IMR-90 (cell line): ENCODE measurements around the gene B3GAT1. TPM values are rescaled to one million over a fixed set of nuclear protein-coding genes. Genes with fewer than 3 reads are reported as not detected.

Experiments used
- ATAC-seq: fragments of 200-7000 bp; cut with Tn5 transposase; 2 replicates; pipeline ENCODE4 v1.9.1; 2020; ENCODE audit warnings: low read depth, mild to moderate bottlenecking, moderate library complexity
- BruUV-seq: library from RNA; stranded (reverse); fragments of 400-500 nt; replicated peaks from 2 replicates; lab custom pipeline; 2021; lab: Mats Ljungman, UMichigan
- CTCF ChIA-PET: fragments of 300-600 bp; formaldehyde crosslinking; extraction: SDS; loops from one replicate; lab custom pipeline; 2021; ENCODE audit warnings: antibody characterized with exemption; lab: Yijun Ruan, JAX
- POLR2A ChIA-PET: fragments of 300-600 bp; sonication (Branson Sonifier 250); formaldehyde crosslinking; loops from one replicate; lab custom pipeline; 2022; ENCODE audit warnings: antibody characterized with exemption; ENCODE audit not compliant: unreplicated experiment; lab: Charles Lee
- DNase-seq: peaks from one replicate; pipeline ENCODE4 v3.0.0; 2013
- H2AFZ ChIP-seq: replicated peaks from 2 replicates; pipeline ENCODE3; 2013; ENCODE audit warnings: low read length, mild to moderate bottlenecking; ENCODE audit not compliant: poor library complexity
- H2AK5ac ChIP-seq: 2 replicates; pipeline ENCODE4 v1.6.1; 2013; ENCODE audit warnings: low read depth, low read length, inconsistent platforms
- H2AK9ac ChIP-seq: replicated peaks from 2 replicates; pipeline ENCODE3; 2013; ENCODE audit warnings: mild to moderate bottlenecking, low read depth, low read length, moderate library complexity; ENCODE audit not compliant: poor library complexity
- H2BK120ac ChIP-seq: 2 replicates; pipeline ENCODE4 v1.6.1; 2013; ENCODE audit warnings: low read depth, low read length, inconsistent platforms
- H2BK15ac ChIP-seq: 3 replicates; pipeline ENCODE4 v1.6.1; 2013; ENCODE audit warnings: low read depth, low read length, inconsistent platforms
- H2BK20ac ChIP-seq: 2 replicates; pipeline ENCODE4 v1.6.1; 2013; ENCODE audit warnings: low read depth, mild to moderate bottlenecking, inconsistent platforms, low read length, moderate library complexity
- H2BK5ac ChIP-seq: 2 replicates; pipeline ENCODE4 v1.6.1; 2013; ENCODE audit warnings: mild to moderate bottlenecking, low read depth, low read length, inconsistent platforms; ENCODE audit not compliant: poor library complexity, severe bottlenecking
- H3K14ac ChIP-seq: replicated peaks from 2 replicates; pipeline ENCODE4 v1.6.1; 2013; ENCODE audit warnings: low read depth, low read length, inconsistent platforms
- H3K18ac ChIP-seq: 2 replicates; pipeline ENCODE4 v1.6.1; 2013; ENCODE audit warnings: low read depth, low read length, control low read depth
- H3K23ac ChIP-seq: 2 replicates; pipeline ENCODE4 v1.6.1; 2013; ENCODE audit warnings: low read depth, low read length, inconsistent platforms
- H3K27ac ChIP-seq: 2 replicates; pipeline ENCODE4 v1.5.1; 2013; ENCODE audit warnings: mild to moderate bottlenecking, control low read depth, low read length; ENCODE audit not compliant: insufficient read depth
- H3K27me3 ChIP-seq: 2 replicates; pipeline ENCODE4 v1.6.1; 2013; ENCODE audit warnings: low read length; ENCODE audit not compliant: control insufficient read depth, insufficient read depth
- H3K36me3 ChIP-seq: 2 replicates; pipeline ENCODE4 v1.6.1; 2013; ENCODE audit warnings: low read length, mixed read lengths; ENCODE audit not compliant: control insufficient read depth, insufficient read depth
- H3K4ac ChIP-seq: 2 replicates; pipeline ENCODE4 v1.6.1; 2013; ENCODE audit warnings: low read depth, low read length, inconsistent platforms
- H3K4me1 ChIP-seq: 2 replicates; pipeline ENCODE4 v1.6.1; 2013; ENCODE audit warnings: low read length, mixed read lengths; ENCODE audit not compliant: control insufficient read depth, insufficient read depth
- H3K4me2 ChIP-seq: 2 replicates; pipeline ENCODE4 v1.6.1; 2013; ENCODE audit warnings: low read depth, mild to moderate bottlenecking, control low read depth, low read length, moderate library complexity
- H3K4me3 ChIP-seq: 2 replicates; pipeline ENCODE4 v1.5.1; 2013; ENCODE audit warnings: low read depth, mild to moderate bottlenecking, control low read depth, low read length, moderate library complexity; ENCODE audit not compliant: insufficient read depth
- H3K56ac ChIP-seq: 2 replicates; pipeline ENCODE4 v1.6.1; 2013; ENCODE audit warnings: low read length, inconsistent platforms; ENCODE audit not compliant: insufficient read depth; ENCODE audit errors: extremely low read depth
- H3K79me1 ChIP-seq, 2 experiments: 2 replicates each; pipeline ENCODE4 v1.6.1; 2013; ENCODE audit warnings: low read length in 2 of 2, inconsistent platforms in 1 of 2, low read depth in 1 of 2
- H3K9ac ChIP-seq: 2 replicates; pipeline ENCODE4 v1.6.1; 2013; ENCODE audit warnings: low read depth, low read length, control low read depth
- H3K9me1 ChIP-seq: 2 replicates; pipeline ENCODE4 v1.6.1; 2013; ENCODE audit warnings: low read length, inconsistent platforms; ENCODE audit not compliant: insufficient read depth
- H3K9me3 ChIP-seq: 2 replicates; pipeline ENCODE4 v1.6.1; 2013; ENCODE audit warnings: low read length; ENCODE audit not compliant: control insufficient read depth, insufficient read depth
- H4K20me1 ChIP-seq: 2 replicates; pipeline ENCODE4 v1.6.1; 2013; ENCODE audit warnings: low read length, inconsistent platforms; ENCODE audit not compliant: insufficient read depth
- H4K5ac ChIP-seq: 2 replicates; pipeline ENCODE4 v1.6.1; 2013; ENCODE audit warnings: mild to moderate bottlenecking, low read depth, low read length, control low read depth
- H4K8ac ChIP-seq, 2 experiments: 2 replicates each; pipeline ENCODE4 v1.6.1; 2013; ENCODE audit warnings: low read depth in 2 of 2, low read length in 2 of 2, control low read depth in 1 of 2, inconsistent platforms in 1 of 2
- H4K91ac ChIP-seq: 2 replicates; pipeline ENCODE4 v1.6.1; 2013; ENCODE audit warnings: low read depth, low read length, inconsistent platforms; ENCODE audit not compliant: insufficient read depth
- BHLHE40 ChIP-seq: fragments of 150-350 bp; IDR thresholded peaks from 2 replicates; pipeline ENCODE4 v1.6.1; 2016; ENCODE audit warnings: mild to moderate bottlenecking, low read depth, low read length
- CEBPB ChIP-seq: IDR thresholded peaks from 2 replicates; pipeline ENCODE4 v1.6.1; 2012; ENCODE audit warnings: low read depth, low read length, improper control_type of control experiment
- CHD1 ChIP-seq: IDR thresholded peaks from 2 replicates; pipeline ENCODE4 v1.6.1; 2012; ENCODE audit warnings: low read depth, low read length, improper control_type of control experiment
- FOS ChIP-seq: fragments of 150-350 bp; IDR thresholded peaks from 2 replicates; pipeline ENCODE4 v1.6.1; 2016; ENCODE audit warnings: low read depth, low read length
- MAFK ChIP-seq: IDR thresholded peaks from 2 replicates; pipeline ENCODE4 v1.6.1; 2012; ENCODE audit warnings: low read depth, low read length, improper control_type of control experiment
- MAZ ChIP-seq: IDR thresholded peaks from 2 replicates; pipeline ENCODE4 v1.6.1; 2012; ENCODE audit warnings: low read depth, mild to moderate bottlenecking, low read length, improper control_type of control experiment, moderate library complexity, borderline replicate concordance
- MXI1 ChIP-seq: IDR thresholded peaks from 2 replicates; pipeline ENCODE4 v1.6.1; 2012; ENCODE audit warnings: low read depth, mild to moderate bottlenecking, low read length, moderate library complexity, borderline replicate concordance
- NFE2L2 ChIP-seq: fragments of 150-350 bp; IDR thresholded peaks from 2 replicates; pipeline ENCODE4 v1.6.1; 2016; ENCODE audit warnings: low read depth, mild to moderate bottlenecking, low read length
- POLR2A ChIP-seq: IDR thresholded peaks from 2 replicates; pipeline ENCODE4 v1.6.1; 2012; ENCODE audit warnings: mild to moderate bottlenecking, low read depth, low read length
- RAD21 ChIP-seq: IDR thresholded peaks from 2 replicates; pipeline ENCODE4 v1.6.1; 2012; ENCODE audit warnings: low read length, improper control_type of control experiment
- RCOR1 ChIP-seq: IDR thresholded peaks from 2 replicates; pipeline ENCODE4 v1.6.1; 2012; ENCODE audit warnings: mild to moderate bottlenecking, low read length, improper control_type of control experiment; ENCODE audit not compliant: insufficient replicate concordance
- RFX5 ChIP-seq: IDR thresholded peaks from 2 replicates; pipeline ENCODE4 v1.8.0; 2012; ENCODE audit warnings: low read depth, mild to moderate bottlenecking, low read length, moderate library complexity
- SMC3 ChIP-seq: fragments of 150-350 bp; IDR thresholded peaks from 2 replicates; pipeline ENCODE4 v1.6.1; 2016; ENCODE audit warnings: low read depth, mild to moderate bottlenecking, antibody characterized with exemption, low read length, moderate library complexity
- WGBS, 2 experiments: methylation state at CpG; one replicate each; pipeline versions ENCODE4 v1.1.5 to v1.1.7; 2013; ENCODE audit warnings: missing lambda C conversion rate in 2 of 2; ENCODE audit not compliant: insufficient read length in 1 of 2; ENCODE audit errors: extremely low coverage in 2 of 2; 5-methylcytosine and 5-hydroxymethylcytosine counted together
- dilution Hi-C: fragments of 300-500 bp; cut with HindIII; formaldehyde crosslinking; loops from one replicate; pipeline ENCODE4 v1.14.3; 2018; ENCODE audit warnings: low sequenced_read_pairs; ENCODE audit not compliant: unreplicated experiment
- in situ Hi-C: fragments of 300-500 bp; cut with MboI; formaldehyde crosslinking; loops from 3 replicates; pipeline ENCODE4 v1.14.3; 2019; ENCODE audit warnings: low sequenced_read_pairs, inconsistent platforms, mixed read lengths
- intact Hi-C: fragments of 100-400 bp; cut with micrococcal nuclease; formaldehyde crosslinking; loops from 2 replicates; pipeline ENCODE4 v1.10.0; 2022
- polyA plus RNA-seq, 3 experiments: library from polyadenylated mRNA; depleted of rRNA; stranded (reverse); fragments of >200 nt; gene quantifications; 2 replicates each; pipeline ENCODE4 v1.2.3, GENCODE V29; 2012; ENCODE audit warnings: low replicate concordance in 1 of 3
- total RNA-seq: library from RNA; depleted of rRNA; stranded (reverse); fragments of >200 nt; gene quantifications from 2 replicates; pipeline ENCODE4 v1.2.3, GENCODE V29; 2012
- TF ChIP-seq, protein P1 (sequence below): conservative IDR thresholded peaks from 2 replicates; pipeline ENCODE4 v1.5.1; 2012; ENCODE audit warnings: mild to moderate bottlenecking, low read depth, low read length, improper control_type of control experiment
- TF ChIP-seq, protein P2 (sequence below): fragments of 150-350 bp; IDR thresholded peaks from 2 replicates; pipeline ENCODE4 v1.6.1; 2016; ENCODE audit warnings: low read depth, mild to moderate bottlenecking, low read length, moderate library complexity, borderline replicate concordance
- TF ChIP-seq, protein P3 (sequence below): fragments of 150-350 bp; IDR thresholded peaks from 2 replicates; pipeline ENCODE4 v1.6.1; 2017; ENCODE audit warnings: mild to moderate bottlenecking, antibody characterized with exemption, low read length, low read depth

B3GAT1 gene
- total and polyA plus RNA-seq, 2 of the 4 experiments (the other 2 are of a cell fraction), result not detected

DNA sequence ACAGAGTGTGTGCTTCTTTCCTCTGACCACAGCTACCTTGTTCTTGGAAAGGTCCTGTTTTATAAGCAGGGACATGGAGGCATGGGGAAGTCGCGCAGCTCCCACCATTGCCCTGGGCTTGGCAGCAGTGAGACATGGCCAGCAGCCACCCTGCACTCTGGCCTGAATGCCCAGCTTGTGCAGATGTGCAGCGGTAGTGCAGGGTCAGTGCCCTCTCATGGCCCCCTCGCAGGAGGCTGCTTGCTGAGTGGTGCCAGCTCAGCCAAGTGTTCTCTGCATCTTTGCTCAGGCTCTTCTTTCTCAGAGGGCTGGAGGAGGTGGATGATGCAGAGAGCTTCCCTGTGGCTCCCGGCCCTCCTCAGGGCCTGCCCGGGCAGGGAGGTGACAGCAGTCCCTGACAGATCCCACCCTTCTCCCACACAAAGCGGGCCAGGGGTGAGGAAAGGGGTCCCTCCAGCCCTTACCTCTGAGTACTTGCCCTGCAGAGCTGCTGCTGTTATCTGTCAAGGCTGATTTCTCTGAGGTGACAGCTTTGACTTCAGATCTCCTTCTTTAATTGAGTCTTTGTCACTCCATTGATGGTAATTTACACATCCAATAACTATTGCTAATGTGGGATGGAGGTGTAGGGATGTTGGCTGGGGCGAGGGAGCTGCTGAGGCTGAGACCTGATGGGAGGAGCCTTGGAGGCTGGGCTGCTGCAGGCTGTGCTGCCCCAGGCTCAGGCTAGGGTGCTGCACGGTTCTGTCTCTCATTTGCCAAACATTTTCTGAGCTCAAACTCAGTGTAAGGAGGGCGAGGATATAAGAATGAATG lies 47.4 kb upstream of the B3GAT1 start:
- in situ Hi-C loops, result no loop called here
- no peak overlapping the region for H4K5ac ChIP-seq
- WGBS, 2 experiments, result no CpG with 5 or more reads among the region's 10 CpGs
- no peak overlapping the region for H3K18ac ChIP-seq
- no TSS peak for BruUV-seq
- no peak overlapping the region for H2BK20ac ChIP-seq
- H3K4me1 ChIP-seq, result no peaks in the 10 kb centered on the region
- H3K9ac ChIP-seq, result no peak overlapping the region
- peaks cover 34% of the 10 kb centered on the region for H3K9me3 ChIP-seq
- ChIA-PET POLR2A (no interaction called here), CTCF (no interaction called here)
- H3K36me3 ChIP-seq, result no peaks in the 10 kb centered on the region
- dilution Hi-C loops, result no loop called here
- H3K4me3 ChIP-seq, result no peak overlapping the region
- no peak overlapping the region for H2AFZ ChIP-seq
- no peak overlapping the region for H3K4ac ChIP-seq
- H3K4me2 ChIP-seq, result no peak overlapping the region
- no peak overlapping the region for H2AK9ac ChIP-seq
- no peak overlapping the region for H4K8ac ChIP-seq
- H2BK120ac ChIP-seq, result no peak overlapping the region
- no peaks in the 10 kb centered on the region for H3K27me3 ChIP-seq
- TF ChIP-seq, protein P1, sequence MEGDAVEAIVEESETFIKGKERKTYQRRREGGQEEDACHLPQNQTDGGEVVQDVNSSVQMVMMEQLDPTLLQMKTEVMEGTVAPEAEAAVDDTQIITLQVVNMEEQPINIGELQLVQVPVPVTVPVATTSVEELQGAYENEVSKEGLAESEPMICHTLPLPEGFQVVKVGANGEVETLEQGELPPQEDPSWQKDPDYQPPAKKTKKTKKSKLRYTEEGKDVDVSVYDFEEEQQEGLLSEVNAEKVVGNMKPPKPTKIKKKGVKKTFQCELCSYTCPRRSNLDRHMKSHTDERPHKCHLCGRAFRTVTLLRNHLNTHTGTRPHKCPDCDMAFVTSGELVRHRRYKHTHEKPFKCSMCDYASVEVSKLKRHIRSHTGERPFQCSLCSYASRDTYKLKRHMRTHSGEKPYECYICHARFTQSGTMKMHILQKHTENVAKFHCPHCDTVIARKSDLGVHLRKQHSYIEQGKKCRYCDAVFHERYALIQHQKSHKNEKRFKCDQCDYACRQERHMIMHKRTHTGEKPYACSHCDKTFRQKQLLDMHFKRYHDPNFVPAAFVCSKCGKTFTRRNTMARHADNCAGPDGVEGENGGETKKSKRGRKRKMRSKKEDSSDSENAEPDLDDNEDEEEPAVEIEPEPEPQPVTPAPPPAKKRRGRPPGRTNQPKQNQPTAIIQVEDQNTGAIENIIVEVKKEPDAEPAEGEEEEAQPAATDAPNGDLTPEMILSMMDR, result no peak
- TF ChIP-seq RAD21 (no peak), MAZ (no peak), POLR2A (no peak), SMC3 (no peak), CEBPB (no peak), MAFK (no peak), NFE2L2 (no peak), BHLHE40 (no peak), RCOR1 (no peak), RFX5 (no peak), FOS (no peak), CHD1 (no peak), MXI1 (no peak)
- TF ChIP-seq, protein P2, sequence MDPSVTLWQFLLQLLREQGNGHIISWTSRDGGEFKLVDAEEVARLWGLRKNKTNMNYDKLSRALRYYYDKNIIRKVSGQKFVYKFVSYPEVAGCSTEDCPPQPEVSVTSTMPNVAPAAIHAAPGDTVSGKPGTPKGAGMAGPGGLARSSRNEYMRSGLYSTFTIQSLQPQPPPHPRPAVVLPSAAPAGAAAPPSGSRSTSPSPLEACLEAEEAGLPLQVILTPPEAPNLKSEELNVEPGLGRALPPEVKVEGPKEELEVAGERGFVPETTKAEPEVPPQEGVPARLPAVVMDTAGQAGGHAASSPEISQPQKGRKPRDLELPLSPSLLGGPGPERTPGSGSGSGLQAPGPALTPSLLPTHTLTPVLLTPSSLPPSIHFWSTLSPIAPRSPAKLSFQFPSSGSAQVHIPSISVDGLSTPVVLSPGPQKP, result no peak
- TF ChIP-seq, protein P3, sequence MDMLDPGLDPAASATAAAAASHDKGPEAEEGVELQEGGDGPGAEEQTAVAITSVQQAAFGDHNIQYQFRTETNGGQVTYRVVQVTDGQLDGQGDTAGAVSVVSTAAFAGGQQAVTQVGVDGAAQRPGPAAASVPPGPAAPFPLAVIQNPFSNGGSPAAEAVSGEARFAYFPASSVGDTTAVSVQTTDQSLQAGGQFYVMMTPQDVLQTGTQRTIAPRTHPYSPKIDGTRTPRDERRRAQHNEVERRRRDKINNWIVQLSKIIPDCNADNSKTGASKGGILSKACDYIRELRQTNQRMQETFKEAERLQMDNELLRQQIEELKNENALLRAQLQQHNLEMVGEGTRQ, result no peak
- H3K9me1 ChIP-seq, result no peaks in the 10 kb centered on the region
- ATAC-seq (no peak), DNase-seq (no peak)
- H3K79me1 ChIP-seq, result no peaks in the 10 kb centered on the region
- no peak overlapping the region for H2AK5ac ChIP-seq
- H2BK5ac ChIP-seq, result no peak overlapping the region
- no peak overlapping the region for H2BK15ac ChIP-seq
- H3K56ac ChIP-seq, result no peak overlapping the region
- no peak overlapping the region for H3K14ac ChIP-seq
- intact Hi-C loops, result no loop called here
- no peak overlapping the region for H3K27ac ChIP-seq
- H3K23ac ChIP-seq, result no peak overlapping the region
- no peak overlapping the region for H4K91ac ChIP-seq
- H4K20me1 ChIP-seq, result no peaks in the 10 kb centered on the region
